ENCODE results near the gene MRPS23.

The MRPS23 gene

GRCh38 chr17:57849874-57850754, at the start of gene MRPS23:
Gene MRPS23 (minus strand): TSS chr17:57850044. CDS start chr17:57850010, 34 bp downstream.
- DNase-seq (ENCODE audit: low read depth), result peak; percentile 94

GRCh38 chr17:57899391-57899790, 49.5 kb upstream of the MRPS23 start:
- DNase-seq (ENCODE audit: low read depth), result no peak

DNA sequence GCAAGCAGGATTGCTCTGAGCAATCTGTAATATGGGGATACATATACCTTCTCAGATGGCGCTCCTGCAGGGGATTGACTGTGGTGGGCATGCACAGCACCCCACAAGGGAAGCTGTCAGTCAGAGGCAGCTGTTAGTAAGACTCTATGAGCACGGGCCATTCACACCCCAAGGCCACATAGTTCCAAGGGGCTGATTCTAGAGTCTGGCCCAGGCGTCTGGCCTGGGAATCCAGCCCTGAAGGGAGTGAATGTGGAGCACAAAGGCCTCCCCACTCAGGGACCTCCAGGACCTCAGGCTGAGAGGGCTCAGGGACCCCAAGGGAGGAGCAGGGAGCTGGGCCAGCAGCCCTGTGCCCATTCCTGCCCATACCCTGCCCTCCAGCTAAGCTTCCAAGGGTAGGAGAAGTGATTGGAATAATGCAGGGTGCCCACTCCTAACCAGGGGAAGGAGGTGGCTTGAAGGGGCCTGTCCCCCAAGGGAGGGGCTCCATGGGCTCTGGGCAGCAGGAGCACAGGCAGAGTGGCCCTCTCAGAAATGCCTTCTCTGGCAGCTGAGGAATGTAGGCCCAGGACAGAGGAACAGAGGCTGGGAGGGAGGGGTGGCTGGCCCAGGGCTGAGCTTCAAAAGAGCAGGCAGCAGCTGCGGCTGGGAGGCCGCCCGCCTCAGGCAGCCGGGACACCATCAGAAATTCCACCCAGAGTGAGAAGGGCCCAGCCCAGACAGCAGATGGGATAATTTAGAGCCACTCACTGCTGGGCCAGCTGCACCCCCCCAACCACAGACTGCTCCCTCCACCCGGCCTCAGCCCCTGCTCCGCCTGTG, 48.9 kb upstream of the MRPS23 start:
- no peak for DNase-seq (ENCODE audit: low read depth)

GRCh38 chr17:57895382-57896060, 45.7 kb upstream of the MRPS23 start:
- no peak for DNase-seq (ENCODE audit: low read depth)

GRCh38 chr17:57894848-57895247, 45.0 kb upstream of the MRPS23 start:
- DNase-seq (ENCODE audit: low read depth), result no peak

DNA sequence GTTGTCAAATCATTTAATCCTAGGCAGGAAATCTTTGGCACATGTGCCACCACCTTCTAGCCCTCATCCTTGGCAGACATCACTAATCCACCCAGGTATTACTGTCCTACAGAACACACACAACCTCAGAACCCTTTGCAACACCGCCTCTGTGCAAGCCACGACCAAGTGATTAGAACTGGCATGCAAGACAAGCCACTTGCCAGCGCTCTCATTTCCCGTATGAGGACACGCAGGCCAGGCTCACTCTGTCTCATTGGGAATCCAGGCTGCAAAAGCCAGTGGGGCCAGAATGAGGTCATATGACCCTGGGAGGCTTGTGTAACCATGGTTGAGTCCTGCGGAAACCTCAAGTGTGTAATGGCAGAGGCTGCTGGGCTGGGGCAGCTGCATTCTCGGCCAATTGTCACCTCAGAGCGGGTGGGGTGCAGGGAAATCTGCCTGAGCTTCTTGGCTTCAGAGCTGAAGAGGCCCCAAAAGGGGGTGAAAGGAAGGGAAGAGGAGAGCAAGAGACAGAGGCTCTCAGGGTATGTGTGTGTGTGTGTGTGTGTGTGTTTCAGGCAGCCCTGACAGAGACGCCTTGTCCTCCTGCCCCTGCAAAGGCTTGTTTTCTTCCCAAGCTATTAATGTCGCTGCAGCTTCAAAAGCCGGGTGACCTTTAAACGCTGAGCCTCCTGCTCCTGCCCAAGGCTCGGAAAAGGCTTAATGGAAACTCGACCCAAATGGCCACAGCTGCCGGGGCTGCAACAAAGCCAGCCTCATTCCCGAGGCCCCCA, 43.2 kb upstream of the MRPS23 start:
- no peak for DNase-seq (ENCODE audit: low read depth)

- peak; percentile 76 for DNase-seq (ENCODE audit: low read depth)
Measured at GRCh38 chr17:57892146-57892819, 42.4 kb upstream of the MRPS23 start.

DNA sequence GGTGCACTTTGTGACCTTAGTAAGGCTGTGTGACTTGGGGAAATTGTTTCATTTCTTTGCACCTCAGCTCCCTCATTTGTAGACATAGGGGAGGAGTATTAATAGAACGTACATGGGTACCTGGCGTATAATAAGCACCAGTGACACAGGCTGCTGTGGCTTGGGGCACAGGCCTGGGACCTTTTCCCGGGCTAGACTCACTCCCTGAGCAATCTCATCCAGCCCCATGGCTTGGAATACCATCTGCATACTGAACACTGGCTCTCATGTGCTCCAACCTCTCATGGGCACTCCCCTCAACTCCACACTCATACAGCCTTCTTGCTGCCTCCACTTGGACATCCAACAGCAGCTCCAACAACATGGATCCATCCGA, 41.0 kb upstream of the MRPS23 start:
- no peak for DNase-seq (ENCODE audit: low read depth)

- DNase-seq (ENCODE audit: low read depth), result no peak
Measured at GRCh38 chr17:57889892-57890856, 40.3 kb upstream of the MRPS23 start.

GRCh38 chr17:57889252-57889651, 39.4 kb upstream of the MRPS23 start:
- DNase-seq (ENCODE audit: low read depth), result no peak

DNA sequence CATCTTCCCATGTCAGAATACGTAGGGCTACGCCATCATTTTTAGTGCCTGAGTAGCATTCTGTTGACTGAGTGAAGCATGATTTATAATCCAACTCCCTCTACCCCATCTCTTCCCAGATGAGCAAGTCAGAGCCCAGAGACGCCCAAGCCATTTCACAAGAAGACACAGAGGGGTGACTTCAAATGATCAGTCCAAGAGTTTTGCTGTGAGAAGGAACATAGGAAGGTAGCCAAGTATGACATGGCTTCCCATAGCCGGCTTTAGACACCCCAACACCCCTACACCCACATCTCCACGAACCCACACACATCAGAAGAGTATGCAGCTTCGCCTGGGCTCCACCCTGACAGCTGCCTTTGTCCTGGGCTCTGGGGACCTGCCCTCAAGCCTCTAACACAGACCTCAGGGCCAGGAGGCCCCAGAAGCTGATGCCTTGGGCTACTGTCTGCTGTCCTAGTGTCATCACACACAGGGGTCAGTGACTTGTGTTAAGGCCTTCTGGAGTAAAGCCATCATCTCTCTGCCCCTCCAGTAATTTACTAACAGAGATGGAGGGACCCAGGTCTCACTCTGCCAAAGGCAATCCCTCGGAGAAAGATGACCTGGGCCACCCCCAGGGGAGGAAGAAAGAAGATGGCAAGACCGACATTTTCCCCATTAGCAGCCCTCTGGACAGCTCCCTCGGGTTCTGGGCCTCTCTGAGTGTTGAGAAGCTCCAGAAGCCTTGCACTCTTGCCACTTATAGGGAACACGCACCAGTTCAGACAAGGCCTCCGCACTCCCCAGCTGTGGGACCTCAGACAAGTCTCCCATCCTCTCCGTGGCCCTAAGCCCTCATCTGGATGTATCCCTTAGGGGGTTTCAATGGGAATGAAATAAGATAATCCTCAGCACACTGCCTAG, 38.7 kb upstream of the MRPS23 start:
- DNase-seq (ENCODE audit: low read depth), result no peak

GRCh38 chr17:57887161-57887560, 37.3 kb upstream of the MRPS23 start:
- DNase-seq (ENCODE audit: low read depth), result no peak

DNA sequence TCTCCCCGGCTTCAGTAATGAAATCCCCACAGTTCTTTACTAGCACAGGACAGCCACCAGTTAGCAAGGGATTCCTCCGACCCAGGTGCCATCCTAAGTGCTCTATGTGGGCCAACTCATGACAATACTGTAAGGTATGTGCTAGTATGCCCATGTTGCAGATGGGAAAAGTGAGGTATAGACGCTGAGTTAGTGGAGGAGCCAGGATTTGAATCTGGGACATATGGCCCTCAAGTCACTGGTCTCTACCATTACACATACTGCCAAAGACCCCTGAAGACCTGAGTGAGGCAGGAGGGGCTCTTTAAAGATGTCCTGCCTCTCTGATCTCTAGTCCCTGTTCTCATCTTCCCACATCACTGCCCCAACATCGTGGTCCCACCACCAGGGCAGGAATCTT, 36.2 kb upstream of the MRPS23 start:
- no peak for DNase-seq (ENCODE audit: low read depth)

- no peak for DNase-seq (ENCODE audit: low read depth)
Measured at GRCh38 chr17:57885148-57885915, 35.5 kb upstream of the MRPS23 start.

DNA sequence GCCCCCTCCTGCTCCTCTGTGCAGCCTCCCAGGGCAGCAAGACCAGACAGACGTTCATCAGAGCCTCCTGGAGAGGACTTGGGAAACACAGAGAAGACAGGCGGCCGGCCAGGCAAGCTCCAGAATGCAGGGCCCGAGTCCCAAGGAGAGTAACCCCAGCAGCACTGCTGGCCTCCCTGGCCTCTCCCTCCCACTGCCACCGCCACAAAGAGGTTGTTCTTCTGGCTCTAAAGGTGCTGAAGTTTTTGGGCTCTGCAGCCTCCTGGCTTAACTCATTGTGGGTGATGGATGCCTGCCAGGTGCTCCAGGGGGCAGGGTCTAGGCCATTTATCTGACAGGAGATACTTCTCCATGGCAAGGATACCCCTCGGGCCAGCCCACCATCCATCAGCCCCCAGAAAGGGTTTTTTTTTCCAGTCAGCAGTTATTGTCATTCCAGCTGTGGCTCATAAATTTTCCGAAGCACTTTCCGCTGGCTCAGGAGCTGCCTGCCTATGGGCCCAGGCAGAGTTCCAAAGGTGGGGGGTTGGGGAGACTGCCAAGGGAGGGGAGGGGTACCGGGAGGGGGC, 32.0 kb upstream of the MRPS23 start:
- no peak for DNase-seq (ENCODE audit: low read depth)

GRCh38 chr17:57881143-57881542, 31.3 kb upstream of the MRPS23 start:
- no peak for DNase-seq (ENCODE audit: low read depth)

GRCh38 chr17:57880086-57880456, 30.2 kb upstream of the MRPS23 start:
- no peak for DNase-seq (ENCODE audit: low read depth)

Measured in stimulated activated CD8-positive, alpha-beta memory T cell treated with anti-CD3 and anti-CD28 coated beads, Interleukin-4, amount 100 ng/mL, for 24 hours (primary cell).